GM18517 (cell line): Measurements from ENCODE around the gene LPCAT2.

ENCODE experiments used
- ATAC-seq: cut with Tn5 transposase; IDR thresholded peaks from one replicate; pipeline ENCODE4 v1.9.1; 2021; ENCODE audit warnings: mild to moderate bottlenecking, moderate library complexity; ENCODE audit not compliant: unreplicated experiment

Gene LPCAT2

DNA sequence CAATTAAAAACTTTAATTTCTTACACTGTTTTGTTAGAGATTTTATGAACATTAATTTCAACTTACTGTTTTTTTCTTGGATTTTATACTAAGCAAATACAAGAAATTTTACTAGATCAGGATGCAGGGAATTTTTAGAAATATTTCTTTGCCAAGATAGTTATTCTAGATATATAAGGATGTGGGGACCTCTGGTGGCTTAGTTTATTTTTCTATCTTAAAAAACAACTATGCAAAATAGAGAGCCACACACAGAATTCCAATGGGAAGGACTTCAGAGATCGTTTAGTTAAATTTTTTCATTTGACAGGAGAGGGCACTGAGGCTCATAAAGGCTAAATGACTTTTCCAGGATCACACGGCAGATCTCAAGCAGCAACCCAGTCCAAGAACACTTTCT lies 34.6 kb downstream of the LPCAT2 start:
- no peak for ATAC-seq

DNA sequence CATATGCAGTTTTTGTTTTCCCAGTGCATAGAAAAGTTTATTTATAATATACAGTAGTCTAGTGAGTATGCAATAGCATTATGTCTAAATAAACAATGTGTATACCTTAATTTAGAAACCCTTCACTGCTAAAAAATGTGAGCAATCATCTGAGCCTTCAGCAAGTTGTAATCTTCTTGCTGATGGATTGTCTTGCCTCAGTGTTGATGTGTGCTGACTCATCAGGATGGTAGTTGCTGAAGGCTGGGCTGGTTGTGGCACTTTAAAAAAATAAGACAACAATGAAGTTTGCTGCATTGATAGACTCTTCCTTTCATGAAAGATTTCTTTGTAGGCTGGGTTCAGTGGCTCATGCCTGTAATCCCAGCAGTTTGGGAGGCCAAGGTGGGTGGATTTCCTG lies 43.7 kb downstream of the LPCAT2 start:
- no peak for ATAC-seq

DNA sequence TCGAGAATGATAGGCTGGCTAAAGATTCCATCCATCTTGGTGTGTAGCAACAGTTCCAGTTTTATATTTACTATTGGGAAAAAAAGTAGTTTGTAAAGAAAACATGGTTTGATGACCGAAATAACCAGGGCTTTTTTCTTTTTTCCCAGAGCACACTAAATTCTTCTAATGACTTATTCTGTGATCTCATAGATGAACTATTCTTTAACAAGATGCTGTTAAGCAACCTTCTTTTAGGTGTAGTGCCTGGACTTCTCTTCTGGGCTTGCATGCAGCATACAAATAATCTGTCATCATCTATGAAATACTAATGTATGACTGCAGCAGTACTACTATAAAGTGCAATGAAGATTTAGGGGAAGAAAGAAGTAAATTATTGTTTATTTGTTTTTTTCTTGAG lies 46.6 kb downstream of the LPCAT2 start:
- no peak for ATAC-seq

DNA sequence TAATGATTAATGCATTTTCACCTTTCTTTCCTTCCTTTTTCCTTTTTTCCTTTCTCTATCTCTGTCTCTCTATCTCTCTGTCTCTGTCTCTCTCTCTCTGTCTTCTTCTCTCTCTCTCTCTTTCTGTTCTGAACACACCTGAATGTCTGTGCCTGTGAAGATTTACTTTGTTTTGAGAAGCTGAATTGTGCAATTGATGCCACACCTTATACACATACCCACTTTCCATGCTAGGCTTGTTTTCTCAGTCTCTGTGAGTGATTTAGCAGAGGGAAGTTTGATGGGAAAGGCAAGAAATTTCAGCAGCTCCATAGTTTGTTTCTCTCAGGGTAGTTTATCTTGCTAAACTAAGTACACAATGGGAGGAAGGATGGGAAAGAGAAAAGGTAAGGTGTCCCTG lies 48.3 kb downstream of the LPCAT2 start:
- ATAC-seq, result no peak

DNA sequence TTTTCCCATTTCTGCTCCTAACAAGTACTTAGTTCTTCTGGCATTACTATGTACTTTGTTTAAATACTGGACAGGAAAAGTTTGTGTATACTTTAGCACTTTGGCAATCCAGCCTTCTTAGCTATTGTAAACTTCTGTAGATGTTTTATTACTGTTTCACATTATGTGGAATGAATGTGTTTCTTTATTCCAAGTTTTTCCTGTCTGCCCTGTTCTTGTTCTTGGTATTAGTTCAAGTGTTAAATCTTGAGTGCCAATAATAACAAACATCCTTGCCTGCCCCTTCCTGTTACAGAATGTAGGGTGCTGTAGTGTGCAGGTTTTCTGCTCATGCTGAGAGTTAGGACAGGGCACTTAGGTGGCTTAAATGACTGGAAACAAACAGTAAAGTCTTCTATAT lies 50.4 kb downstream of the LPCAT2 start:
- no peak for ATAC-seq

DNA sequence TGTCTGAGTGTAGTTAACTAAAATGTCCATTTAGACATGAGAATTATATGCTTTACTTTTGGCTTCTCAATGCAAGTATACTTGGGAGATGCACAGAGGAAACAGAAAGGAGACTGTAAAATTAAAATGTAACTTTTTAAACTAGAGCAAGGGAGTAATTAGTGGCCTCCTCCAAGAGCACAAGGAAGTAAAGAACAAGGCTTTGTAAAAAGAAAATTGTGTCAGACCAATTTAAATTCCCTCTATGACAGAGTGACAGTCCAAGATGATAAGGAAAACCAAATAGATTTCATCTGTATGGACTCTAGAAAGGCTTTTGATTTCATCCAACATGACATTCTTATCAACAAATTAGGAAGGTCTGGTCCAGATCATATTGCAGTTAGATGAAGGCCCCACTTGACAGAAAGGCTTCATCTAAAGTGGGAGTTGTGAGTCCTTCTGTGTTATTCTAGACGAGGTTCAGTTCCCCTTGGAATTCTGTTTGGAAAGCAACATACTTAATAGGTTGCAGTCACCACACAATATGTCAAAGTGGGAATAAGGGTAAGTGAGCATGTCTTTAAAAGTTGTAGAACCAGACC lies 51.2 kb downstream of the LPCAT2 start:
- no peak for ATAC-seq

- no peak for ATAC-seq
Measured at GRCh38 chr16:55561319-55561848, 52.5 kb downstream of the LPCAT2 start.

GRCh38 chr16:55562936-55563335 lies 54.1 kb downstream of the LPCAT2 start:
- ATAC-seq, result no peak

- ATAC-seq, result no peak
Measured at GRCh38 chr16:55563797-55564196, 54.9 kb downstream of the LPCAT2 start.

- no peak for ATAC-seq
Measured at GRCh38 chr16:55565086-55565485, 56.2 kb downstream of the LPCAT2 start.

DNA sequence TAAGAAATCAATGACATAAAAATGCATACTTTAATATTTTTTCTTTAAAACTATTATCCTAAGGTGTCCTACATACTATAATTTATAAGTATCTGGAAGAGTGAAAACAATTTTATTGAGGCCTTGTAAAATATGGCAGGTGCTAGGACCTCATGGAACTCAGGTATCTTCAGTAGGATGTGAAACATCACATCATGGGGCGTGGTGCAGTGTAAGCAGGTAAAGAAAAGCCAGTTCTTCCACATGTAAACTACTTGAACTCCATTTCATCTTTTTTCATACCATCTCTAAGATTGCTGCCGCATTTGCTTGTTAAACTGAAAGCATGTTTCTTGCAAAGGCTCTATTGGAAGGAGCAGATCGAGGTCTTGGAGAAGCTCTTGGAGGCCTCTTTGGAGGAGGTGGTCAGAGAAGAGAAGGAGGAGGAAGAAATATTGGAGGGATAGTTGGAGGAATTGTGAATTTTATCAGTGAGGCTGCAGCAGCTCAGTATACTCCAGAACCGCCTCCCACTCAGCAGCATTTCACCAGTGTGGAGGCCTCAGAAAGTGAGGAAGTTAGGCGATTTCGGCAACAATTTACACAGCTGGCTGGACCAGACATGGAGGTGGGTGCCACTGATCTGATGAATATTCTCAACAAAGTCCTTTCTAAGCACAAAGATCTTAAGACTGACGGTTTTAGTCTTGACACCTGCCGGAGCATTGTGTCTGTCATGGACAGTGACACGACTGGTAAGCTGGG lies 57.7 kb downstream of the LPCAT2 start, which contains the start of gene CAPNS2:
CAPNS2 (plus strand) TSS at position 253 of the 744 bp plus-strand sequence; CDS start at position 326, 73 bp downstream.
- ATAC-seq, result no peak

- no peak for ATAC-seq
Measured at GRCh38 chr16:55567382-55567781, 58.5 kb downstream of the LPCAT2 start.

DNA sequence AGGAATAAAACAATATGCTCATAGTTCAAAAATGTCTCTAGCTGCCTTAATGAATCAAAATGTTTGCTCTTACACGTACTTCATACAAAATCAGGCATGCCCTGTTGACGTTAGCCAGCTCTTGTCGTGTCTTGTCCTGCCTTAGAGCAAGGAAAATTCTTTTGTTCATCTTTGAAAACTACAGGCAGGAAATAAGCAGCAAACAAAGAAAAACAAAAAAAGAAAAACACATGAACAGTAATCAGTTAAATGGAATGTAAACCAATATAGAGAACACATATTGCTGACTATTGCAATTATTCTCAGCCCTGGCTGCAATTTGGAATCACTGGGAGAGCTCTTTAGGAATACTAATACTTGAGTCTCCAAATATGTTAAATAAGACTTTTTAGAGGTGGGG lies 59.3 kb downstream of the LPCAT2 start:
- no peak for ATAC-seq

GRCh38 chr16:55569025-55569424 lies 60.2 kb downstream of the LPCAT2 start:
- ATAC-seq, result no peak

- no peak for ATAC-seq
Measured at GRCh38 chr16:55570159-55570558, 61.3 kb downstream of the LPCAT2 start.

DNA sequence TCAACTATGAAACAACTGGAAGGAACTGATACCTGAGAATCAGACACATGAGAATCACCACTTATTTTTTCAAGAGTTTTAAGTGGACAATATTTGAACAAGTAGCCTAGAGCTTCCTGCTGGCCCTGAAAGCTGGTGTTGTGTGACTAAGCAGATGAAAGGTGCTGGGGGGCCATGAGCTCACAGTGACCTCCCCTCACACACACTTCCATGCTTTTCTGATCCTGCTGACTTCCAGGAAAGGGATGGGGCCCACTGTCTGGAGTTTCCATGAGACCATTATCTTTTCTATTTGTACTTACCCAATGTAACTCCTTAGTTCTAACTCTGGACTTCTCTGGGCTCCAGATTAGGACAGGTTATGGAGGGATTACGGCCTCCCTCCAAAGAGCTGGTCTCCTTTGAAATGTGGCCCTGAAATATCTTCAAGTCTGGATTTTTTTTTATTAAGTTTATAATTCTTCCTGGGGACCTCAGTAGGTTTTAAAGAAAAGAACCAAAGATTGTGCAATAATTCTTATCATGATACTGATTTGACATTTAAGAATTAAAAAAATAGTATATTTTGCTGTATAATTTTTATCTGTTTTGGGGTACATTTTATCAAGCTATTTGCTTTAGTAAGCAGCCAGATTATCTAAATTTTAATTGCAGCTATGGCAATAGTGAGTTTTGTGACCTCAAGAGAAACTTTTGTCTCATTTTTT lies 62.5 kb downstream of the LPCAT2 start:
- no peak for ATAC-seq

DNA sequence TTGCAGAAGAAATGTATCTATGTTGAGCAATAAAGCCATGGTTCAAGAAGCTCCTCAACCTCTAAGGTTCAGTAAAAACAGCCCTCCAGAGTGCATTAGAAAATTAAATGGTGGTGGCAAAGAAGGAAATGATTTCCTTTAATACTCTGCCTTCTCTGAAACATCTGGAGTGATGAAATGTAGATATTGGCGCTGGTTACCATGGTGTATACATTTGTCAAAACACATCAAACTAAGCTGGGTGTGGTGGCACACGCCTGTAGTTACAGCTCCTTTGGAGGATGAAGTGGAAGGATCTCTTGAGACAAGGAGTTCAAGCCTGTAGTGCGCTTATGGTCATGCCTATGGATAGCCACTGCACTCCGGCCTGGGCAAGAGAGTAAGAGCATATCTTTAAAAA lies 63.6 kb downstream of the LPCAT2 start:
- ATAC-seq, result no peak

DNA sequence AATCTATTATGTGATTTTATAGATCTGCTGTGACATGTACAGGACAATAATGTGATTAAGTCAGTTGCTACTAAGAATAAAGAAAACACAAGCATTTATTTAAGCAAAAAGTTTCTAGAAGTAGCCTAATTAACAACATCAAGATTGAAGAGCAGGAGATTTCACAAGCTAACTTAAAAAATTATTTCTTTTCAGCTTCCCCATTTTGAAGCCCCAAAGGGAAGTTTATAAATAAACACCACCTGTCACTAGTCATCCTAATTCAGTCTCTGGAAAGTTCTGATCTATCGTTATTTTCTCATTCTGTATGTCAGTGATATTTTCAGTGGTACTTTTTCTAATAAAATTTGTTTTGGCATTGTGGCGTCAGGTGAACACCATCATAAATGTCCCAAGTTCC lies 65.9 kb downstream of the LPCAT2 start:
- ATAC-seq, result no peak

GRCh38 chr16:55575496-55575895 lies 66.6 kb downstream of the LPCAT2 start:
- ATAC-seq, result no peak

DNA sequence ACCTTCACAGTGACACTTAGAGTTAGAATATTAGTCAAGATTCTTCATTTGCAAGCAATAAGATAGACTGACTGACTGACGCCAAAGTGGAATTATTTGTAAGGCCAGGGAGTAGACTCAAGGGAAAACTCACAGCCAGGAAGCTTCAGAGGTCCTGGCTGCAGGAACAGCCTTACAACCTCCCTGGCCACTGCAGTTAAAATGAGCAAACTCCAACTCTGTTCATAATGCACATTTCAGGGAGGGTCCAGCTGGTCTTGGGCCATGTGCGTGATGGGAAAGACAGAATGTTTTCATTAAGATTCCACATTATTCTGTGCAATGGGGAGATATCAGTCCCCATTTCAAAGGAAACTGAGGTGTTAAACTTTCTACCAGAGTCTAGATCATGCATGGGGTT lies 67.5 kb downstream of the LPCAT2 start:
- ATAC-seq, result no peak

DNA sequence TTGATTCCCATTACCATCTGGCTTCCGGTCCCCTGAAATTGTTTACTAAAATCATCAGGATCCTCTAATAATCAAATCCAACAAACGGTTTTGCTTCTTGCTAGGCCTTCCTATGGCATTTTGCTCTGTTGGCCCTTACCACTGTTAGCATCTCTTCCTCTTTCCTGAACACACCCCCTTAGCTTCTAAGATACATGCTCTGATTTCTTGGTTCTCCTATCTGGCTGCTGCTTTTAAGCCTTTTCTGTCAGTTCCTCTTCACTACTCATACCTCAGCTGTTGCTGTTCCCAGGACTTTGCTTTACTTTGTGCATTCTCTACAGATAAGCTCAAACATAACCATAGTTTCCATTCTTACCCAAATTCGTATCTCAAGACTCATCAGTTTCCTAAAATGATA lies 69.0 kb downstream of the LPCAT2 start:
- ATAC-seq, result no peak

GRCh38 chr16:55585631-55586030 lies 76.8 kb downstream of the LPCAT2 start:
- no peak for ATAC-seq
